SK-N-SH (cell line): ENCODE results near the gene WWP2. TPM values are rescaled to one million over a fixed set of nuclear protein-coding genes. Genes with fewer than 3 reads are reported as not detected.

Experiments
- CTCF ChIA-PET: fragments of 300-600, 350-600 bp; formaldehyde crosslinking; extraction: SDS; loops from one replicate; lab custom pipeline; 2021; lab: Yijun Ruan, JAX
- POLR2A ChIA-PET: fragments of 350-600 bp; sonication (Branson Sonifier 250); formaldehyde crosslinking; extraction: SDS; loops from one replicate; lab custom pipeline; 2020; ENCODE audit warnings: antibody characterized with exemption, inconsistent platforms; lab: Yijun Ruan, JAX
- DNase-seq: peaks from one replicate; pipeline ENCODE4 v3.0.0; 2012
- H2AFZ ChIP-seq: fragments of 200-600 bp; sonication (generic); 2 replicates; pipeline ENCODE4 v1.8.1; 2016; ENCODE audit warnings: antibody characterized with exemption, mild to moderate bottlenecking, low read depth
- H3F3A ChIP-seq: fragments of 200-600 bp; sonication (generic); replicated peaks from 2 replicates; pipeline ENCODE3; 2016; ENCODE audit warnings: antibody characterized with exemption, mild to moderate bottlenecking; ENCODE audit not compliant: insufficient read depth
- H3K27ac ChIP-seq, 2 experiments: fragments of 200-500 bp in 1 of 2; fragments of 200-600 bp in 1 of 2; sonication (Bioruptor generic) in 1 of 2; sonication (generic), shearing (Covaris generic) in 1 of 2; 2 replicates each; pipeline versions ENCODE4 v1.5.1 to v1.6.1; 2014 to 2016; ENCODE audit warnings: low read depth in 2 of 2, inconsistent platforms in 1 of 2, low read length in 1 of 2, mild to moderate bottlenecking in 1 of 2, mixed read lengths in 1 of 2
- H3K27me3 ChIP-seq: fragments of 200-600 bp; sonication (generic), shearing (Covaris generic); 2 replicates; pipeline ENCODE4 v1.6.1; 2016; ENCODE audit warnings: mixed run types; ENCODE audit not compliant: insufficient read depth
- H3K36me3 ChIP-seq, 2 experiments: fragments of 200-500 bp in 1 of 2; fragments of 200-600 bp in 1 of 2; sonication (Bioruptor generic) in 1 of 2; sonication (generic) in 1 of 2; replicated peaks in 1 of 2; 2 replicates each; pipeline versions ENCODE3 to v1.5.1; 2014 to 2016; ENCODE audit warnings: low read length in 1 of 2, mild to moderate bottlenecking in 1 of 2; ENCODE audit not compliant: insufficient read depth in 2 of 2, control insufficient read depth in 1 of 2
- H3K4me1 ChIP-seq, 2 experiments: fragments of 200-500 bp in 1 of 2; fragments of 200-600 bp in 1 of 2; sonication (Bioruptor generic) in 1 of 2; sonication (generic), shearing (Covaris generic) in 1 of 2; 2 replicates each; pipeline versions ENCODE4 v1.5.1 to v1.6.1; 2014 to 2016; ENCODE audit warnings: low read depth in 1 of 2, low read length in 1 of 2, mixed run types in 1 of 2; ENCODE audit not compliant: insufficient read depth in 2 of 2, control insufficient read depth in 1 of 2
- H3K4me2 ChIP-seq: fragments of 200-600 bp; sonication (generic), shearing (Covaris generic); 2 replicates; pipeline ENCODE4 v1.6.1; 2017; ENCODE audit warnings: mixed run types
- H3K4me3 ChIP-seq, 2 experiments: fragments of 200-500 bp in 1 of 2; fragments of 200-600 bp in 1 of 2; sonication (Bioruptor generic) in 1 of 2; sonication (generic), shearing (Covaris generic) in 1 of 2; 2 replicates each; pipeline versions ENCODE4 v1.5.1 to v1.8.1; 2014 to 2016; ENCODE audit warnings: low read depth in 2 of 2, inconsistent platforms in 1 of 2, low read length in 1 of 2, mild to moderate bottlenecking in 1 of 2, mixed read lengths in 1 of 2, moderate library complexity in 1 of 2
- H3K79me2 ChIP-seq: fragments of 200-600 bp; sonication (generic); 2 replicates; pipeline ENCODE4 v1.8.1; 2017; ENCODE audit warnings: mild to moderate bottlenecking; ENCODE audit not compliant: insufficient read depth
- H3K9ac ChIP-seq: fragments of 200-600 bp; sonication (generic); 2 replicates; pipeline ENCODE4 v1.6.1; 2017; ENCODE audit warnings: mixed run types
- H3K9me2 ChIP-seq: fragments of 200-600 bp; sonication (generic); 2 replicates; pipeline ENCODE4 v1.6.1; 2017; ENCODE audit warnings: mixed run types
- H3K9me3 ChIP-seq: fragments of 200-600 bp; sonication (generic); 2 replicates; pipeline ENCODE4 v1.6.1; 2017; ENCODE audit warnings: mixed run types, mild to moderate bottlenecking, moderate library complexity
- H4K20me1 ChIP-seq: fragments of 200-600 bp; sonication (generic); 2 replicates; pipeline ENCODE4 v1.6.1; 2017; ENCODE audit warnings: mild to moderate bottlenecking, mixed run types; ENCODE audit not compliant: insufficient read depth
- CHD2 ChIP-seq: fragments of 150-350 bp; IDR thresholded peaks from 2 replicates; pipeline ENCODE4 v1.6.1; 2018; ENCODE audit warnings: low read length; ENCODE audit not compliant: partially characterized antibody
- CTCF ChIP-seq: fragments of 200-600 bp; sonication (generic); IDR thresholded peaks from 2 replicates; pipeline ENCODE4 v1.6.1; 2017; ENCODE audit warnings: antibody characterized with exemption, mild to moderate bottlenecking, moderate library complexity
- ELF1 ChIP-seq: IDR thresholded peaks from 2 replicates; pipeline ENCODE4 v1.4.0; 2012
- EP300 ChIP-seq, 2 experiments: IDR thresholded peaks; 2 replicates each; pipeline versions ENCODE4 v1.4.0 to v1.6.1; 2012; ENCODE audit warnings: borderline replicate concordance in 1 of 2, low read depth in 1 of 2, low read length in 1 of 2
- EZH2phosphoT487 ChIP-seq: fragments of 200-600 bp; sonication (generic); IDR thresholded peaks from 2 replicates; pipeline ENCODE4 v1.6.1; 2017; ENCODE audit warnings: low read depth, mixed run types, mild to moderate bottlenecking, antibody characterized with exemption, moderate library complexity, borderline replicate concordance
- FOSL2 ChIP-seq: IDR thresholded peaks from 2 replicates; pipeline ENCODE4 v1.4.0; 2012; ENCODE audit warnings: low read depth, mild to moderate bottlenecking, moderate library complexity, borderline replicate concordance
- FOXJ3 ChIP-seq: sonication (generic); formaldehyde crosslinking; IDR thresholded peaks from 2 replicates; pipeline ENCODE4 v1.5.1; 2020; ENCODE audit warnings: mild to moderate bottlenecking, missing genetic modification reagents
- FOXM1 ChIP-seq: IDR thresholded peaks from 2 replicates; pipeline ENCODE4 v1.4.0; 2012; ENCODE audit warnings: low read depth, mild to moderate bottlenecking
- GABPA ChIP-seq: IDR thresholded peaks from 2 replicates; pipeline ENCODE4 v1.4.0; 2012; ENCODE audit warnings: low read depth, mild to moderate bottlenecking
- IRF3 ChIP-seq: fragments of 150-350 bp; IDR thresholded peaks from 2 replicates; pipeline ENCODE4 v1.6.1; 2016; ENCODE audit warnings: mild to moderate bottlenecking, low read depth, low read length
- JUND ChIP-seq: IDR thresholded peaks from 2 replicates; pipeline ENCODE4 v1.4.0; 2012
- MAX ChIP-seq: IDR thresholded peaks from 2 replicates; pipeline ENCODE4 v1.4.0; 2012; ENCODE audit warnings: low read depth
- MEF2A ChIP-seq: IDR thresholded peaks from 2 replicates; pipeline ENCODE4 v1.4.0; 2012; ENCODE audit warnings: low read depth, borderline replicate concordance
- MXI1 ChIP-seq: IDR thresholded peaks from 2 replicates; pipeline ENCODE4 v1.6.1; 2012; ENCODE audit warnings: mild to moderate bottlenecking, low read depth, low read length, improper control_type of control experiment
- NFIC ChIP-seq: IDR thresholded peaks from 2 replicates; pipeline ENCODE4 v1.4.0; 2012; ENCODE audit warnings: borderline replicate concordance
- NRF1 ChIP-seq: IDR thresholded peaks from 2 replicates; pipeline ENCODE4 v1.6.1; 2012; ENCODE audit warnings: low read depth, mild to moderate bottlenecking, low read length
- POLR2AphosphoS5 ChIP-seq: IDR thresholded peaks from 2 replicates; pipeline ENCODE4 v1.6.1; 2012; ENCODE audit warnings: low read depth, low read length
- RAD21 ChIP-seq: IDR thresholded peaks from 2 replicates; pipeline ENCODE4 v1.6.1; 2012; ENCODE audit warnings: mild to moderate bottlenecking, low read length
- RCOR1 ChIP-seq: fragments of 150-350 bp; IDR thresholded peaks from 2 replicates; pipeline ENCODE4 v1.6.1; 2017; ENCODE audit warnings: antibody characterized with exemption, low read length
- REST ChIP-seq: IDR thresholded peaks from 2 replicates; pipeline ENCODE4 v1.6.1; 2012; ENCODE audit warnings: mild to moderate bottlenecking, low read depth, low read length, moderate library complexity
- SIN3A ChIP-seq: IDR thresholded peaks from 2 replicates; pipeline ENCODE4 v1.6.1; 2012; ENCODE audit warnings: low read depth, mild to moderate bottlenecking, low read length, moderate library complexity, borderline replicate concordance
- SMC3 ChIP-seq: IDR thresholded peaks from 2 replicates; pipeline ENCODE4 v1.6.1; 2012; ENCODE audit warnings: low read depth, low read length, improper control_type of control experiment
- TAF1 ChIP-seq: IDR thresholded peaks from 2 replicates; pipeline ENCODE4 v1.6.1; 2012; ENCODE audit warnings: low read depth, mild to moderate bottlenecking, low read length, moderate library complexity, borderline replicate concordance
- TCF12 ChIP-seq: IDR thresholded peaks from 2 replicates; pipeline ENCODE4 v1.4.0; 2012
- USF2 ChIP-seq: fragments of 150-350 bp; IDR thresholded peaks from 2 replicates; pipeline ENCODE4 v1.6.1; 2017; ENCODE audit warnings: antibody characterized with exemption, low read length, low read depth, borderline replicate concordance
- YY1 ChIP-seq: IDR thresholded peaks from 2 replicates; pipeline ENCODE4 v1.4.0; 2012; ENCODE audit warnings: low read depth, mild to moderate bottlenecking
- WGBS: methylation state at CpG from one replicate; pipeline ENCODE4 v1.1.6; 2017; ENCODE audit warnings: low lambda C conversion rate; 5-methylcytosine and 5-hydroxymethylcytosine counted together
- polyA plus RNA-seq, 3 experiments: library from polyadenylated mRNA; depleted of rRNA; stranded (reverse); fragments of >200 nt; gene quantifications; 2 replicates each; pipeline ENCODE4 v1.2.3, GENCODE V29; 2012

The WWP2 gene
- polyA plus RNA-seq, 1 of the 3 experiments (the other 2 are of a cell fraction) = 13.3 TPM

DNA sequence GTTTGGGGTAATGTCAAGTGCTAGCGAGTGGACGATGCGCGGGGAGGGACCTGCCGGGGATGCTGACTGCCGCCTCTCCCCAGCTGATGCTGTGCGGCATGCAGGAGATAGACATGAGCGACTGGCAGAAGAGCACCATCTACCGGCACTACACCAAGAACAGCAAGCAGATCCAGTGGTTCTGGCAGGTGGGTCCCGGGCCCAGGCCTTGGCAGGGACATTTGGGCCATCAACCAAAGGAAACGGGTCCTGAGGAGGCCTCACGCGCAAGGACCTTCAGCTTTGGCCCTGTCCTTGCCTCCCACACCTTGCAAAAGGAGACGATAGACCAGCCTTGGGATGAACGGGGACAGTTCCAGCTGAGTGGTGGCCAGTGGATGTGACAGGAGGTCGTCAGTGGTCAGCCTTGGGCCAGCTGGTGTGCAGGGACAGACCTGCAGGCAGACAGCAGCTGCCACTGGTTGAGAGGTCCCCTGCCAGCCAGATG is 175.4 kb downstream of the WWP2 start:
- TF ChIP-seq SIN3A = no peak
- TF ChIP-seq EZH2phosphoT487 = no peak
- TF ChIP-seq CHD2 = no peak
- TF ChIP-seq FOSL2 = no peak
- no peak for TF ChIP-seq NRF1
- TF ChIP-seq REST = no peak
- no peak for TF ChIP-seq ELF1
- no peak for TF ChIP-seq MXI1
- no peak for TF ChIP-seq EP300 (IDR thresholded peaks at IDR 0.05; ENCODE audit: borderline replicate concordance in 1 of 2, low read depth in 1 of 2, low read length in 1 of 2)
- TF ChIP-seq POLR2AphosphoS5 = no peak
- peak; percentile 40 for TF ChIP-seq CTCF
- no peak for TF ChIP-seq NFIC
- TF ChIP-seq MEF2A = no peak
- TF ChIP-seq TAF1 = no peak
- TF ChIP-seq FOXM1 = no peak
- TF ChIP-seq SMC3 = peak; percentile 44
- TF ChIP-seq TCF12 = no peak
- TF ChIP-seq GABPA = no peak
- no peak for TF ChIP-seq IRF3
- no peak for TF ChIP-seq USF2
- TF ChIP-seq YY1 = no peak
- peak; percentile 70 for TF ChIP-seq RAD21
- TF ChIP-seq FOXJ3 = no peak
- no peak for TF ChIP-seq JUND
- TF ChIP-seq RCOR1 = no peak
- no peak for TF ChIP-seq MAX
- peak; percentile 65 for DNase-seq
- no peak overlapping the region for H3K4me2 ChIP-seq
- no peak overlapping the region for H3K4me3 ChIP-seq
- H2AFZ ChIP-seq = no peak overlapping the region
- no peaks in the 10 kb centered on the region for H3K79me2 ChIP-seq
- H4K20me1 ChIP-seq = no peaks in the 10 kb centered on the region
- 84% methylated on average over 16 of the region's 16 CpGs for WGBS
- H3K27ac ChIP-seq = no peak overlapping the region
- no peaks in the 10 kb centered on the region for H3K27me3 ChIP-seq
- POLR2A ChIA-PET = no interaction called here
- H3K9me2 ChIP-seq = no peaks in the 10 kb centered on the region
- CTCF ChIA-PET = interaction anchor here (0.6 to 9.3 kb wide), 20 partner anchors 33 to 549 kb away, joined by 3 to 65 read pairs (median 3); partner anchors contain the start of gene NOB1
- H3K36me3 ChIP-seq = peaks cover 3 to 40% of the 10 kb centered on the region in 2 experiments
- no peaks in the 10 kb centered on the region for H3F3A ChIP-seq
- H3K4me1 ChIP-seq = peaks cover 0 to 5% of the 10 kb centered on the region in 2 experiments; a peak in 1 of 4 replicates
- no peak overlapping the region for H3K9ac ChIP-seq
- no peaks in the 10 kb centered on the region for H3K9me3 ChIP-seq
